C4-2B (cell line): ENCODE data around the gene AFAP1L1.

ENCODE experiments used
- CTCF ChIP-seq: fragments of 450-650 bp; conservative IDR thresholded peaks from 2 replicates; pipeline ENCODE4 v1.5.1; 2017; ENCODE audit warnings: mild to moderate bottlenecking
- ZFX ChIP-seq: fragments of 450-650 bp; IDR thresholded peaks from 2 replicates; pipeline ENCODE4 v1.6.1; 2017

GRCh38 chr5:149386166-149386565 is 114.5 kb downstream of the AFAP1L1 start:
- TF ChIP-seq CTCF (no peak), ZFX (no peak)
